WTC11 (cell line): ENCODE measurements around the gene MIOX. TPM values are rescaled to one million over a fixed set of nuclear protein-coding genes. Genes with fewer than 3 reads are reported as not detected.

Experiments used
- ATAC-seq: fragments of 200-7000 bp; cut with Tn5 transposase; 2 replicates; pipeline ENCODE4 v1.10.0; 2021; ENCODE audit warnings: mild to moderate bottlenecking, moderate library complexity
- CTCF ChIA-PET: fragments of 300-600 bp; sonication (Branson Sonifier 250); formaldehyde crosslinking; loops from one replicate; lab custom pipeline; 2021; ENCODE audit warnings: antibody characterized with exemption; lab: Charles Lee
- POLR2A ChIA-PET: fragments of 350-600 bp; sonication (Branson Sonifier 250); formaldehyde crosslinking; loops from one replicate; lab custom pipeline; 2021; ENCODE audit warnings: antibody characterized with exemption; lab: Charles Lee
- DNase-seq: peaks from one replicate; pipeline ENCODE4 v3.0.0; 2021; ENCODE audit warnings: low spot score
- H3K27ac Mint-ChIP-seq: 2 replicates; pipeline ENCODE4 v1.8.0; 2021; ENCODE audit warnings: mixed read lengths
- H3K27me3 Mint-ChIP-seq: 2 replicates; pipeline ENCODE4 v1.8.0; 2021; ENCODE audit warnings: low read depth, mild to moderate bottlenecking, moderate library complexity, mixed read lengths
- H3K36me3 Mint-ChIP-seq: 2 replicates; pipeline ENCODE4 v1.8.0; 2021; ENCODE audit warnings: mixed read lengths
- H3K4me1 Mint-ChIP-seq: 2 replicates; pipeline ENCODE4 v1.8.0; 2022; ENCODE audit warnings: mixed read lengths
- H3K4me3 Mint-ChIP-seq: 2 replicates; pipeline ENCODE4 v1.8.0; 2021; ENCODE audit warnings: mild to moderate bottlenecking, moderate library complexity, mixed read lengths
- H3K9me3 Mint-ChIP-seq: 2 replicates; pipeline ENCODE4 v1.8.0; 2021; ENCODE audit warnings: mixed read lengths
- AFF4 ChIP-seq: sonication (generic); formaldehyde crosslinking; IDR thresholded peaks from 2 replicates; pipeline ENCODE4 v1.8.1; 2023; ENCODE audit warnings: mild to moderate bottlenecking, missing genetic modification reagents, borderline replicate concordance
- CTCF ChIP-seq: fragments of 200-600 bp; IDR thresholded peaks from 2 replicates; pipeline ENCODE4 v1.8.0; 2022; ENCODE audit warnings: antibody characterized with exemption
- E2F1 ChIP-seq: sonication (generic); formaldehyde crosslinking; IDR thresholded peaks from 2 replicates; pipeline ENCODE4 v1.8.0; 2022; ENCODE audit warnings: mild to moderate bottlenecking, missing genetic modification reagents
- FOXJ3 ChIP-seq: sonication (generic); formaldehyde crosslinking; IDR thresholded peaks from 2 replicates; pipeline ENCODE4 v1.9.0; 2021; ENCODE audit warnings: missing genetic modification reagents, mild to moderate bottlenecking, borderline replicate concordance
- GRHL2 ChIP-seq: fragments of 250-450 bp; sonication (Bioruptor Pico); IDR thresholded peaks from 2 replicates; pipeline ENCODE4 v1.8.0; 2022; ENCODE audit warnings: mild to moderate bottlenecking, moderate library complexity; ENCODE audit not compliant: insufficient replicate concordance, severe bottlenecking
- GTF2I ChIP-seq: fragments of 250-450 bp; sonication (Bioruptor Pico); conservative IDR thresholded peaks from 2 replicates; pipeline ENCODE4 v1.4.0; 2021; ENCODE audit warnings: mild to moderate bottlenecking
- JUN ChIP-seq: sonication (generic); formaldehyde crosslinking; IDR thresholded peaks from 2 replicates; pipeline ENCODE4 v1.8.0; 2023; ENCODE audit warnings: mild to moderate bottlenecking, missing genetic modification reagents
- NR2C2 ChIP-seq: sonication (generic); formaldehyde crosslinking; IDR thresholded peaks from 2 replicates; pipeline ENCODE4 v1.8.0; 2022; ENCODE audit warnings: mild to moderate bottlenecking, missing genetic modification reagents
- PREB ChIP-seq: sonication (generic); formaldehyde crosslinking; IDR thresholded peaks from 2 replicates; pipeline ENCODE4 v1.8.1; 2022; ENCODE audit warnings: mild to moderate bottlenecking, missing genetic modification reagents, moderate library complexity, borderline replicate concordance
- RELA ChIP-seq: sonication (generic); formaldehyde crosslinking; IDR thresholded peaks from 2 replicates; pipeline ENCODE4 v1.8.1; 2022; ENCODE audit warnings: missing genetic modification reagents, mild to moderate bottlenecking, borderline replicate concordance
- ZNF219 ChIP-seq: sonication (generic); formaldehyde crosslinking; IDR thresholded peaks from 2 replicates; pipeline ENCODE4 v1.8.0; 2023; ENCODE audit warnings: missing genetic modification reagents, mild to moderate bottlenecking, borderline replicate concordance
- ZNF425 ChIP-seq: fragments of 250-450 bp; sonication (Bioruptor Pico); conservative IDR thresholded peaks from 2 replicates; pipeline ENCODE4 v1.9.0; 2021; ENCODE audit warnings: mild to moderate bottlenecking
- ZNF512 ChIP-seq: sonication (generic); formaldehyde crosslinking; IDR thresholded peaks from 2 replicates; pipeline ENCODE4 v1.8.1; 2022; ENCODE audit warnings: missing genetic modification reagents, borderline replicate concordance
- total RNA-seq: library from RNA; stranded (reverse); gene quantifications from 3 replicates; pipeline ENCODE4 v1.2.3, GENCODE V29; 2021

MIOX gene
- total RNA-seq, 1 experiment from 2014 or later: 0.33 TPM

GRCh38 chr22:50467773-50468440 is 18.8 kb upstream of the MIOX start (continued):
- TF ChIP-seq RELA: no peak
- TF ChIP-seq GRHL2 (CRISPR knock-in tag): no peak

- no peaks in the 10 kb centered on the region for H3K9me3 Mint-ChIP-seq
- TF ChIP-seq ZNF425 (no peak), PREB (CRISPR knock-in tag) (no peak), ZNF512 (no peak), GRHL2 (CRISPR knock-in tag) (no peak), ZNF219 (CRISPR knock-in tag) (no peak), E2F1 (CRISPR knock-in tag) (no peak), FOXJ3 (CRISPR knock-in tag) (no peak), CTCF (no peak), NR2C2 (CRISPR knock-in tag) (no peak), GTF2I (CRISPR knock-in tag) (no peak), RELA (no peak), AFF4 (no peak), JUN (CRISPR knock-in tag) (no peak)
- no peak overlapping the region for H3K4me3 Mint-ChIP-seq
- no peak for DNase-seq
- ATAC-seq: no peak
- peaks cover 16% of the 10 kb centered on the region for H3K36me3 Mint-ChIP-seq
- H3K27ac Mint-ChIP-seq: no peak overlapping the region
- ChIA-PET CTCF (interaction anchor here (0.9 to 2.1 kb wide), 3 partner anchors 16 to 69 kb away, joined by 3 to 12 read pairs (median 4); no protein-coding TSS in a partner anchor), POLR2A (no interaction called here)
- no peaks in the 10 kb centered on the region for H3K27me3 Mint-ChIP-seq
- H3K4me1 Mint-ChIP-seq: peaks cover 18% of the 10 kb centered on the region
Observed at GRCh38 chr22:50468626-50469025, 18.0 kb upstream of the MIOX start.
